Right atrium auricular region (tissue), 2 donors: Measurements from ENCODE around the gene SMC3. TPM values are rescaled to one million over a fixed set of nuclear protein-coding genes. Genes with fewer than 3 reads are reported as not detected.
"Not testable (repeated sequence)": the region's sequence is repeated elsewhere in the genome, so short reads cannot be mapped to it uniquely, and the experiment has no call there.

Experiments used
- DNase-seq: peaks from one replicate; pipeline ENCODE4 v3.0.0-alpha.2; 2019; ENCODE audit warnings: low spot score
- H3K27ac ChIP-seq, 2 donors: fragments of 200-600 bp; sonication (generic); 1 replicate in 1 of 2; 2 replicates in 1 of 2; pipeline ENCODE4 v1.5.1; 2016 to 2019
- H3K27me3 ChIP-seq, 2 donors: fragments of 200-600 bp; sonication (generic); one replicate each; pipeline versions ENCODE4 v1.5.1 to v1.6.0; 2017 to 2019
- H3K36me3 ChIP-seq: fragments of 200-600 bp; sonication (generic); one replicate; pipeline ENCODE4 v1.5.1; 2016
- H3K4me1 ChIP-seq, 2 donors: fragments of 200-600 bp; sonication (generic); one replicate each; pipeline versions ENCODE4 v1.5.1 to v1.6.0; 2017 to 2019
- H3K4me3 ChIP-seq, 2 donors: fragments of 200-600 bp; sonication (generic); 1 replicate in 1 of 2; 2 replicates in 1 of 2; pipeline ENCODE4 v1.5.1; 2017 to 2019; ENCODE audit warnings: mild to moderate bottlenecking in 1 of 2, moderate library complexity in 1 of 2
- H3K9me3 ChIP-seq, 2 donors: fragments of 200-600 bp; sonication (generic); one replicate each; pipeline ENCODE4 v1.5.1; 2019
- CTCF ChIP-seq, 2 donors: fragments of 200-600 bp; sonication (generic); IDR thresholded peaks; one replicate each; pipeline ENCODE4 v1.5.1; 2019; ENCODE audit warnings: antibody characterized with exemption in 2 of 2
- total RNA-seq, 2 donors: library from RNA; depleted of rRNA; stranded (reverse); fragments of >200 nt; gene quantifications; one replicate each; pipeline ENCODE4 v1.1.0, GENCODE V29; 2016

Gene SMC3
- total RNA-seq, 2 donors from 2014 or later, result 18.1 to 18.3 TPM

GRCh38 chr10:110525349-110526260 is 41.9 kb upstream of the SMC3 start:
- no peak for TF ChIP-seq CTCF (IDR thresholded peaks at IDR 0.05)
- H3K27me3 ChIP-seq, result no peaks in the 10 kb centered on the region
- H3K9me3 ChIP-seq, result no peaks in the 10 kb centered on the region
- no peaks in the 10 kb centered on the region for H3K36me3 ChIP-seq
- no peak overlapping the region for H3K4me3 ChIP-seq
- H3K27ac ChIP-seq, result no peak overlapping the region
- peaks cover 0 to 12% of the 10 kb centered on the region in 2 donors for H3K4me1 ChIP-seq
- DNase-seq, result peak; percentile 53

- H3K9me3 ChIP-seq, result no peaks in the 10 kb centered on the region
- no peak for TF ChIP-seq CTCF (IDR thresholded peaks at IDR 0.05)
- H3K27me3 ChIP-seq, result no peaks in the 10 kb centered on the region
- no peak for DNase-seq
- no peaks in the 10 kb centered on the region for H3K36me3 ChIP-seq
- no peak overlapping the region for H3K27ac ChIP-seq
- no peak overlapping the region for H3K4me3 ChIP-seq
- H3K4me1 ChIP-seq, result peaks cover 0 to 13% of the 10 kb centered on the region in 2 donors
These were observed 39.7 kb upstream of the SMC3 start for GRCh38 chr10:110527731-110528171.

- H3K27me3 ChIP-seq, result no peaks in the 10 kb centered on the region
- H3K4me1 ChIP-seq, result peaks cover 0 to 13% of the 10 kb centered on the region in 2 donors
- no peak for TF ChIP-seq CTCF (IDR thresholded peaks at IDR 0.05)
- no peak overlapping the region for H3K4me3 ChIP-seq
- no peak overlapping the region for H3K27ac ChIP-seq
- H3K36me3 ChIP-seq, result no peaks in the 10 kb centered on the region
- H3K9me3 ChIP-seq, result no peaks in the 10 kb centered on the region
- DNase-seq, result no peak
These were observed 39.1 kb upstream of the SMC3 start for GRCh38 chr10:110528224-110528996.

GRCh38 chr10:110528997-110529524 is 38.4 kb upstream of the SMC3 start:
- H3K4me1 ChIP-seq, result peaks cover 0 to 13% of the 10 kb centered on the region in 2 donors
- not testable (repeated sequence) for DNase-seq, H3K27ac ChIP-seq

GRCh38 chr10:110529596-110530011 is 37.9 kb upstream of the SMC3 start:
- Histone ChIP-seq H3K27me3 (no peaks in the 10 kb centered on the region), H3K4me1 (peaks cover 0 to 13% of the 10 kb centered on the region in 2 donors), H3K27ac (no peak overlapping the region), H3K36me3 (no peaks in the 10 kb centered on the region), H3K4me3 (peak overlapping the region in 1 of 2 donors; percentile 31), H3K9me3 (no peaks in the 10 kb centered on the region)
- TF ChIP-seq CTCF (IDR thresholded peaks at IDR 0.05), result no peak
- no peak for DNase-seq

More at GRCh38 chr10:110528997-110529524, 38.4 kb upstream of the SMC3 start:
- not testable (repeated sequence) for H3K27me3 ChIP-seq, H3K4me3 ChIP-seq, H3K36me3 ChIP-seq, H3K9me3 ChIP-seq
